Panc1 (cell line): ENCODE data around the gene RAD52. TPM values are rescaled to one million over a fixed set of nuclear protein-coding genes. Genes with fewer than 3 reads are reported as not detected.

Experiments used
- ATAC-seq: fragments of 200-7000 bp; cut with Tn5 transposase; 2 replicates; pipeline ENCODE4 v1.9.1; 2020; ENCODE audit warnings: mild to moderate bottlenecking, moderate library complexity
- BruUV-seq: library from RNA; stranded (reverse); fragments of 400-500 nt; replicated peaks from 2 replicates; lab custom pipeline; 2021; lab: Mats Ljungman, UMichigan
- CTCF ChIA-PET: fragments of 300-600 bp; sonication (Branson Sonifier 250); formaldehyde crosslinking; loops from one replicate; lab custom pipeline; 2022; ENCODE audit warnings: antibody characterized with exemption; lab: Charles Lee
- POLR2A ChIA-PET: fragments of 300-600 bp; sonication (Branson Sonifier 250); formaldehyde crosslinking; loops from one replicate; lab custom pipeline; 2022; ENCODE audit warnings: antibody characterized with exemption; lab: Charles Lee
- DNase-seq: peaks from one replicate; pipeline ENCODE4 v3.0.0-alpha.2; 2010; ENCODE audit warnings: low read depth, low spot score
- H3K27ac ChIP-seq: 2 replicates; pipeline ENCODE4 v1.5.1; 2011; ENCODE audit warnings: mild to moderate bottlenecking, low read length, inconsistent platforms
- H3K27me3 ChIP-seq: fragments of 200-500 bp; sonication (Bioruptor generic); 2 replicates; pipeline ENCODE4 v1.6.0; 2014; ENCODE audit warnings: low read length, inconsistent platforms; ENCODE audit not compliant: control insufficient read depth, insufficient read depth
- H3K36me3 ChIP-seq: fragments of 200-500 bp; sonication (Bioruptor generic); 2 replicates; pipeline ENCODE4 v1.5.1; 2014; ENCODE audit warnings: inconsistent platforms, mild to moderate bottlenecking, low read length, moderate library complexity; ENCODE audit not compliant: control insufficient read depth, insufficient read depth
- H3K4me1 ChIP-seq: 2 replicates; pipeline ENCODE4 v1.5.1; 2011; ENCODE audit warnings: inconsistent platforms, mild to moderate bottlenecking, low read length, moderate library complexity; ENCODE audit not compliant: control insufficient read depth, insufficient read depth
- H3K4me3 ChIP-seq, 2 experiments: 2 replicates each; pipeline ENCODE4 v1.5.1; 2011 to 2012; ENCODE audit warnings: low read depth in 2 of 2, low read length in 2 of 2, mild to moderate bottlenecking in 2 of 2, inconsistent platforms in 1 of 2, moderate library complexity in 1 of 2
- H3K9me3 ChIP-seq: fragments of 200-500 bp; sonication (Bioruptor generic); 2 replicates; pipeline ENCODE4 v1.5.1; 2014; ENCODE audit warnings: low read depth, mild to moderate bottlenecking, inconsistent platforms, low read length, moderate library complexity; ENCODE audit not compliant: control insufficient read depth, insufficient read depth
- POLR2AphosphoS5 ChIP-seq: IDR thresholded peaks from 2 replicates; pipeline ENCODE4 v1.6.1; 2012; ENCODE audit warnings: mild to moderate bottlenecking, low read depth, low read length, moderate library complexity
- SIN3A ChIP-seq: IDR thresholded peaks from 2 replicates; pipeline ENCODE4 v1.6.1; 2012; ENCODE audit warnings: low read depth, mild to moderate bottlenecking, low read length, moderate library complexity, borderline replicate concordance; ENCODE audit not compliant: insufficient read depth
- TCF7L2 ChIP-seq: IDR thresholded peaks from 2 replicates; pipeline ENCODE4 v1.6.1; 2011; ENCODE audit warnings: mild to moderate bottlenecking, low read depth, low read length, inconsistent platforms
- in situ Hi-C: cut with HindIII; loops from 2 replicates; pipeline ENCODE4 v1.10.0; 2016; ENCODE audit warnings: low sequenced_read_pairs, low pct_unique_long_range_greater_than_20kb
- intact Hi-C: fragments of 100-400 bp; cut with micrococcal nuclease; formaldehyde crosslinking; loops from one replicate; pipeline ENCODE4 v1.10.0; 2022; ENCODE audit not compliant: unreplicated experiment
- total RNA-seq: library from RNA; stranded (reverse); gene quantifications from one replicate; pipeline ENCODE4 v1.2.1, GENCODE V29; 2021; ENCODE audit not compliant: unreplicated experiment
- TF ChIP-seq, protein P1 (sequence below), 2 experiments: IDR thresholded peaks; 2 replicates each; pipeline ENCODE4 v1.6.1; 2011 to 2012; ENCODE audit warnings: low read depth in 2 of 2, control low read depth in 1 of 2, low read length in 1 of 2, mild to moderate bottlenecking in 1 of 2, moderate library complexity in 1 of 2; ENCODE audit not compliant: insufficient read depth in 1 of 2
- TF ChIP-seq, protein P2 (sequence below): fragments of 450-650 bp; IDR thresholded peaks from 2 replicates; pipeline ENCODE4 v1.5.1; 2017; ENCODE audit warnings: mild to moderate bottlenecking

Gene RAD52
- total RNA-seq, 1 experiment from 2014 or later: 15.8 TPM

DNA sequence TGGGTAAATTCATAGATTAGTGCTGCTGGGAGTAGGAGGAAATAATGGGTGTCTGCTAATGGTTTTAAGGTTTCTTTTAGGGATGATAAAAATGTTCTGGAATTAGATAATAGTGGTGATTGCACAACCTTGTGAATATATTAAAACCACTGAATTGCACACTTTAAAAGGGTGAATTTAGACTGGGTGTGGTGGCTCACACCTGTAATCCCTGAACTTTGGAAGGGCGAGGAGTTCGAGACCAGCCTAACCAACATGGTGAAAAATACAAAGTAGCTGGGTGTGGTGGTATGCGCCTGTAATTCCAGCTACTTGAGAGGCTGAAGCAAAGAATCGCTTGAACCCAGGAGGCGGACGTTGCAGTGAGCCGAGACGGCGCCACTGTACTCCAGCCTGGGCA, 1.3 kb downstream of the RAD52 start:
- in situ Hi-C loops: no loop called here
- no TSS peak for BruUV-seq
- ChIA-PET POLR2A (no interaction called here), CTCF (no interaction called here)
- H3K27ac ChIP-seq: peak overlapping the region; percentile 91; the same call in 1 of the 2 replicates
- H3K36me3 ChIP-seq: no peaks in the 10 kb centered on the region; the same call in 1 of the 2 replicates
- H3K4me3 ChIP-seq: peak overlapping the region; percentile 71 to 84
- H3K4me1 ChIP-seq: peaks cover 8% of the 10 kb centered on the region; the same call in 1 of the 2 replicates
- H3K27me3 ChIP-seq: no peaks in the 10 kb centered on the region
- intact Hi-C loops: no loop called here
- ATAC-seq: no peak
- no peak for TF ChIP-seq POLR2AphosphoS5
- TF ChIP-seq, protein P1, sequence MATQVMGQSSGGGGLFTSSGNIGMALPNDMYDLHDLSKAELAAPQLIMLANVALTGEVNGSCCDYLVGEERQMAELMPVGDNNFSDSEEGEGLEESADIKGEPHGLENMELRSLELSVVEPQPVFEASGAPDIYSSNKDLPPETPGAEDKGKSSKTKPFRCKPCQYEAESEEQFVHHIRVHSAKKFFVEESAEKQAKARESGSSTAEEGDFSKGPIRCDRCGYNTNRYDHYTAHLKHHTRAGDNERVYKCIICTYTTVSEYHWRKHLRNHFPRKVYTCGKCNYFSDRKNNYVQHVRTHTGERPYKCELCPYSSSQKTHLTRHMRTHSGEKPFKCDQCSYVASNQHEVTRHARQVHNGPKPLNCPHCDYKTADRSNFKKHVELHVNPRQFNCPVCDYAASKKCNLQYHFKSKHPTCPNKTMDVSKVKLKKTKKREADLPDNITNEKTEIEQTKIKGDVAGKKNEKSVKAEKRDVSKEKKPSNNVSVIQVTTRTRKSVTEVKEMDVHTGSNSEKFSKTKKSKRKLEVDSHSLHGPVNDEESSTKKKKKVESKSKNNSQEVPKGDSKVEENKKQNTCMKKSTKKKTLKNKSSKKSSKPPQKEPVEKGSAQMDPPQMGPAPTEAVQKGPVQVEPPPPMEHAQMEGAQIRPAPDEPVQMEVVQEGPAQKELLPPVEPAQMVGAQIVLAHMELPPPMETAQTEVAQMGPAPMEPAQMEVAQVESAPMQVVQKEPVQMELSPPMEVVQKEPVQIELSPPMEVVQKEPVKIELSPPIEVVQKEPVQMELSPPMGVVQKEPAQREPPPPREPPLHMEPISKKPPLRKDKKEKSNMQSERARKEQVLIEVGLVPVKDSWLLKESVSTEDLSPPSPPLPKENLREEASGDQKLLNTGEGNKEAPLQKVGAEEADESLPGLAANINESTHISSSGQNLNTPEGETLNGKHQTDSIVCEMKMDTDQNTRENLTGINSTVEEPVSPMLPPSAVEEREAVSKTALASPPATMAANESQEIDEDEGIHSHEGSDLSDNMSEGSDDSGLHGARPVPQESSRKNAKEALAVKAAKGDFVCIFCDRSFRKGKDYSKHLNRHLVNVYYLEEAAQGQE (IDR thresholded peaks at IDR 0.05; ENCODE audit: insufficient read depth in 1 of 2, low read depth in 2 of 2, low read length in 1 of 2): no peak
- TF ChIP-seq TCF7L2: no peak
- TF ChIP-seq, protein P2, sequence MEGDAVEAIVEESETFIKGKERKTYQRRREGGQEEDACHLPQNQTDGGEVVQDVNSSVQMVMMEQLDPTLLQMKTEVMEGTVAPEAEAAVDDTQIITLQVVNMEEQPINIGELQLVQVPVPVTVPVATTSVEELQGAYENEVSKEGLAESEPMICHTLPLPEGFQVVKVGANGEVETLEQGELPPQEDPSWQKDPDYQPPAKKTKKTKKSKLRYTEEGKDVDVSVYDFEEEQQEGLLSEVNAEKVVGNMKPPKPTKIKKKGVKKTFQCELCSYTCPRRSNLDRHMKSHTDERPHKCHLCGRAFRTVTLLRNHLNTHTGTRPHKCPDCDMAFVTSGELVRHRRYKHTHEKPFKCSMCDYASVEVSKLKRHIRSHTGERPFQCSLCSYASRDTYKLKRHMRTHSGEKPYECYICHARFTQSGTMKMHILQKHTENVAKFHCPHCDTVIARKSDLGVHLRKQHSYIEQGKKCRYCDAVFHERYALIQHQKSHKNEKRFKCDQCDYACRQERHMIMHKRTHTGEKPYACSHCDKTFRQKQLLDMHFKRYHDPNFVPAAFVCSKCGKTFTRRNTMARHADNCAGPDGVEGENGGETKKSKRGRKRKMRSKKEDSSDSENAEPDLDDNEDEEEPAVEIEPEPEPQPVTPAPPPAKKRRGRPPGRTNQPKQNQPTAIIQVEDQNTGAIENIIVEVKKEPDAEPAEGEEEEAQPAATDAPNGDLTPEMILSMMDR: no peak
- TF ChIP-seq SIN3A: no peak
- DNase-seq: no peak
- H3K9me3 ChIP-seq: no peaks in the 10 kb centered on the region

DNA sequence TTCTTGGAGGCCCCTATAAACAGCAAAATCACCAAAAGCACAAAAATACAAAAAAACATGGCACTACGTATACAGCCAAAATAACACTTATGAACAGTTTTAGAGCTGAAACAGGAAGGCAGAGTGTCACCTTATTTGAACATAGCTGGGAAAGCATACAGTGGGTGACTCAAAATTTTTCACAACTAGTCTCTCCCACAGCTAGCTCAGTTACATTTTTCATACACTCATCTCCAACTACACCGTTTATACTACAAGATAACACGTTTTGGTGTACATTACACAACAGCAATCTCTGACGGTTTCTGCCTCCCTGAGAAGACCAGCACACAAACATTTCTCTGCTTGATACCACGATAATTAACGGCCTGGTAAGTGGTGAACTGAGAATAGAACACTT, 2.9 kb downstream of the RAD52 start:
- peaks cover 7% of the 10 kb centered on the region; the same call in 1 of the 2 replicates for H3K4me1 ChIP-seq
- TF ChIP-seq POLR2AphosphoS5 (no peak), SIN3A (no peak), TCF7L2 (no peak)
- TF ChIP-seq, protein P2: no peak
- TF ChIP-seq, protein P1 (IDR thresholded peaks at IDR 0.05; ENCODE audit: insufficient read depth in 1 of 2, low read depth in 2 of 2, low read length in 1 of 2): no peak
- H3K27me3 ChIP-seq: no peaks in the 10 kb centered on the region
- H3K9me3 ChIP-seq: no peaks in the 10 kb centered on the region
- H3K4me3 ChIP-seq: no peak overlapping the region
- ChIA-PET CTCF (no interaction called here), POLR2A (no interaction called here)
- DNase-seq (no peak), ATAC-seq (no peak)
- no TSS peak for BruUV-seq
- intact Hi-C loops: no loop called here
- in situ Hi-C loops: no loop called here
- no peak overlapping the region for H3K27ac ChIP-seq
- no peaks in the 10 kb centered on the region; the same call in 1 of the 2 replicates for H3K36me3 ChIP-seq
